Muscle layer of colon (tissue), 2 donors: Measurements from ENCODE around the gene TCP11L2.

Source experiments
- H3K27ac ChIP-seq: one replicate; pipeline ENCODE4 v1.7.0; 2013; ENCODE audit warnings: low read depth, mild to moderate bottlenecking, low read length, moderate library complexity
- H3K27me3 ChIP-seq, 2 donors: one replicate each; pipeline ENCODE4 v1.7.0; 2013; ENCODE audit warnings: low read length in 2 of 2, mild to moderate bottlenecking in 2 of 2; ENCODE audit not compliant: insufficient read depth in 2 of 2, control insufficient read depth in 1 of 2
- H3K36me3 ChIP-seq: one replicate; pipeline ENCODE4 v1.7.0; 2013; ENCODE audit warnings: mild to moderate bottlenecking, low read length; ENCODE audit not compliant: insufficient read depth
- H3K4me1 ChIP-seq: one replicate; pipeline ENCODE4 v1.7.0; 2013; ENCODE audit warnings: mild to moderate bottlenecking, low read length; ENCODE audit not compliant: insufficient read depth
- H3K4me3 ChIP-seq, 2 donors: one replicate each; pipeline ENCODE4 v1.7.0; 2013; ENCODE audit warnings: low read length in 2 of 2, low read depth in 1 of 2, mild to moderate bottlenecking in 1 of 2, moderate library complexity in 1 of 2
- H3K9ac ChIP-seq: one replicate; pipeline ENCODE4 v1.7.0; 2013; ENCODE audit warnings: low read length
- H3K9me3 ChIP-seq: one replicate; pipeline ENCODE4 v1.7.0; 2013; ENCODE audit warnings: mild to moderate bottlenecking, low read length
- donor health status: abdominal sarcoma.
- donor health status: Adenocarcinoma of cecum.

The TCP11L2 gene

DNA sequence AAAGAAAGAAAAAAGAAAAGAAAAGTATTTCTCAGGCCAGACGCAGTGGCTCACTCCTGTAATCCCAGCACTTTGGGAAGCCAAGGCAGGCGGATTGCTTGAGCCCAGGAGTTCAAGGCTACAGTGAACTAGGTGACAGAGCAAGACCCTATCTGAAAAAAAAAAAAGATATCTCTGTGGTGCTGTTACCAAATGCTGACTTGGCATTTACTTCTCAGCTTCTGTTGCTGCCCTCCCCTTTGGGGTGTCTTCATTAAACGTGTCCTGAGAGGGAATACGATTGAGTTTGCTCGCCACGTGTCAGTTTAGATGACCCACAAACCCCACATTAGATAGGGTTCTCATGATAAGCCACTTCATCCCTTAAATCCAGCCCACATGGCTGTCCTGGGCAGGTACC, 50.6 kb downstream of the TCP11L2 start:
- Histone ChIP-seq H3K4me3 (no peak overlapping the region), H3K27ac (no peak overlapping the region), H3K36me3 (no peaks in the 10 kb centered on the region), H3K9ac (no peak overlapping the region), H3K4me1 (no peaks in the 10 kb centered on the region), H3K9me3 (no peaks in the 10 kb centered on the region), H3K27me3 (no peaks in the 10 kb centered on the region)

DNA sequence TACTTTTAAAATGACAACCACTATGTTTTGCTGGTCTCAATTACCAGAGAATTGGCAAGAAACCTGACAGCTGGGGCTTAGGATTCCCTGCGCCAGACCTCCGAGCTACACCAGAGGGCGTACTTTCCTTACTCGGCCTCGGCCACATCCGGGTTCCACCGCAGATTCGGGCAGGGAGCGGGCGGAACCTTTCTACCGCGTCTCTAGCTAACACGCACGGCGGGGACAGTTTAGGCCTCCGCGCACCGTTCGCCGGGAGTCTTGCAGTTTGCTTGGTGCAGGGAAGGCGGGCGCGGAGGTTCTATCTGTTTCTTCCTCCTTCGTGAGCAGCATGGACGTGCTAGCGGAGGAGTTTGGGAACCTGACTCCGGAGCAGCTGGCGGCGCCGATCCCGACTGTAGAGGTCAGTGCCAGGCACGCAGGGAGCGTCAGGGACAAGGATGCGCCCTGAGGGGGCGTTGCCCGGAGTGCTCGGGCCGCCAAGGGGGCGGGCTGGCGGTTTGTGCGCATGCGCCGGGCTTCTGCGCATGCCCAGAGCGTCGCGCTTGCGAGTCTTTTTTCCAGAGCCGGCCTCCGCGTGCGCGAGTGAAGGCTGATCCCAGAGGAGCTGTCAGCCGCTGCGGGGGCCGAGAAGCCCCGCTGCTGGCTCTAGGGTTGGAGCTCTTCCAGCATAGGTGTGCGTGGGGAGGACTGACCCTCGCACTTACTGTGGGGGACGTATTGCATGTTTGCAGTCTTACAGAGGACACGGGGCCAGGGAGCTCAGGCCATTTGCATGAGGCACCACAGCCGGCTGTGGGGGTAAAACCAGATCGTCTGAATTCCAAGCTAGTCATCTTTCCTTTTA, 55.2 kb downstream of the TCP11L2 start, which contains the start of gene POLR3B:
Gene POLR3B, plus strand, starts transcription at position 200 of the 847 bp plus-strand sequence. Its CDS starts 132 bp downstream, at position 332.
- Histone ChIP-seq H3K9me3 (no peaks in the 10 kb centered on the region), H3K4me3 (peak within 1 kb of the TSS; percentile 83 to 84), H3K4me1 (peaks cover 8% of the 10 kb centered on the region), H3K36me3 (no peaks in the 10 kb centered on the region), H3K27ac (peak within 1 kb of the TSS; percentile 94), H3K27me3 (no peaks in the 10 kb centered on the region), H3K9ac (peak within 1 kb of the TSS; percentile 80)

DNA sequence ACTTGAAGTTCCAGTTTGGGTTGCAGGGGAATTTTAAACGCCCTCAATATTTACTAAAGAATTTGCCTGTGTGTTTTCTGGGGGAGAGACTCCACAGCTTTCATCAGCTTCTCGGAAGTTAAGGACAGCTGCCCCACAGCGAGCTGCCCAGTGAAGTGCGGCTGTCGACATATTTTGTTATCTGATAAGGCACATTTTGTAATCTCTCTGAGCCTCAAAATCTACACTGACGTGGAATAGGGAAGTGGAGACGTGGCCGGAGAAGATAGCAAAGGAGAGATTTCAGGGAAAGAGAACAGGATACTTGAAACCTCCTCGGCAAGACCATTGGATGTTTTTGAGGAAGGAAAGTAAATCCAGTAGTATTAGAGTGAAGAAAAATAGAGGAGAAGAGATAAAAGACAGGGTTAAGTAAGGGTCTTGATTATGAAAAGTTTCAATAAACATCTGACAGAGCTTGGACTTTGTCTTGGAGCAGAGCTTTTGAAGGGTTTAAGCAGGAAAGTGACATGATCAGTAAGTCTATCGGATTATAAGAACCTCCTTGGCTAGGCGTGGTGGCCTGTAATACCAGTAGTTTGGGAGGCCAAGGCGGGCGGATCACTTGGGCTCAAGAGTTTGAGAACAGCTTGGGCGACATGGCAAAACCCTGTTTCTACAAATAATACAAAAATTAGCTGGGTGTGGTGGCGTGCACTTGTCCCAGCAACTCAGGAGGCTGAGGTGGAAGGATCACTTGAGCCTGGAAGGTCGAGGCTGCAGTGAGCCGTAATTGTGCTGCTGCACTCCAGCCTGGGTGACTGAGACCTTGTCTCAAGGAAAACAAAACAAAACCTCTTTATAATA, 56.1 kb downstream of the TCP11L2 start:
- Histone ChIP-seq H3K9ac (peak overlapping the region; percentile 80), H3K4me1 (peaks cover 8% of the 10 kb centered on the region), H3K27me3 (no peaks in the 10 kb centered on the region), H3K36me3 (no peaks in the 10 kb centered on the region), H3K27ac (peak overlapping the region; percentile 94), H3K9me3 (no peaks in the 10 kb centered on the region), H3K4me3 (peak overlapping the region; percentile 83 to 84)

DNA sequence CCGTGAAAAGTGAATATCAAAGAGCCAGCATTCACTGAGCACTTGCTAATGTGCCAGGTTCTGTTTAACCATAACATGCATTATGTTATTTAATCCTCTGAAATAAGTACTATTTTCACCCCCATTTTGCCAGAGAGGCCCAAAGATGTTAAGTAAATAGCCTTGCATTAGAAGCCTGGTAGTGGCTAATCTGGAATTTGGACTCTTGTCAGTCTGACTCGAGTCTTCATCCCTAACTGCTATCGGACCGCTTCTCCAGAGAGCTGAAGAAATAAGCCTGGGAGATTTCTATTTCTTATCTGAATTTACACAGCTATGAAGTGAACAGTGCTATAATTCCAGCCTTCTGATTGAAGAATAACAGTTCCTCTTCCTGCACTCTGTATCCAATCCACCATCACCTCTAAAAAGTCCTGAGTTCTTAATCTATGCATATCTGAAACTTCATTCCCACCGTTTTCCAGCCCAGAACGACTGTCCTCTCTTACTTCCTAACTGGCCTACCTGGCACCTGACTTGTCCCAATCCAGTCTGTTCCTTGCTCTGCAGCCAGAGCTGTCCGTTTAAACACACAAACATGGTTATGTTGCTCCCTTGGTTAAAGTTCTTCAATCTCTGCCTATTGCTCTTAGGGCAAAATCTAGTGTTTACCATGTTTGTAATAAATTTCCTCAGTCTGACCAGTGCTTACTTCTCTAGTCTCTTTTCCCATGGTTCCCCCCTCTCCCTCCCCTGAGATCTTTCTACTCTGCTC, 57.3 kb downstream of the TCP11L2 start:
- no peak overlapping the region for H3K27ac ChIP-seq
- no peaks in the 10 kb centered on the region for H3K27me3 ChIP-seq

DNA sequence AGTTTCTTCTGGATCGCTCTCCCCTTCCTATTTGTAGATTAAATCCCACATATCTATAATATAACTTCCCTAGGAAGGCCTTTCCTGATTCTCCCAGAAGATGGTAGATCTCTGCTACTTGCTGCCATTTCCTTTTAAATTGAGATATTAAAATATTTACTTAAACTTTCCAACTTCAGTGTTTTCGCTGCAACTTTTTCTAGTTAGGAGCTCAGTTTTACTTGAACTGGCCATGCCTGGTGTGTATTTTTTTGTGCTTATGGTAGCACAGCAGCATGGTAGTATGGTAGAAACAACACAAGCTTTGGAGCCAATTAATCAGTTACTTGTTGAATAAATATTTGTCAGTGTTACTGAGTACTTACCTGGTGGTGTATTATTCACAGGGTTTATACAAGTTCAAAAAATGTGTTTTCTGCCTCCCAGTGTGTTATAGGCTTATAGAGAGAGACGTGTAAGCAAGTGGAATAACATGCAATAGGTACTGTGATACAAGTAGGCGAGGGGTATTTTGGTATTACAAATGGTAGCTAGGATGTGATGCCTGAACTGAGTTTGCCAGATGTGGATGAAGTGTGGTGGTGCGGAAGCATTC, 58.0 kb downstream of the TCP11L2 start:
- Histone ChIP-seq H3K4me1 (peaks cover 8% of the 10 kb centered on the region), H3K9me3 (no peaks in the 10 kb centered on the region), H3K36me3 (no peaks in the 10 kb centered on the region), H3K4me3 (no peak overlapping the region), H3K27me3 (no peaks in the 10 kb centered on the region), H3K27ac (no peak overlapping the region), H3K9ac (no peak overlapping the region)

More for the DNA sequence above, 57.3 kb downstream of the TCP11L2 start:
- Histone ChIP-seq H3K9ac (no peak overlapping the region), H3K36me3 (no peaks in the 10 kb centered on the region), H3K4me1 (peaks cover 8% of the 10 kb centered on the region), H3K9me3 (no peaks in the 10 kb centered on the region), H3K4me3 (no peak overlapping the region)

DNA sequence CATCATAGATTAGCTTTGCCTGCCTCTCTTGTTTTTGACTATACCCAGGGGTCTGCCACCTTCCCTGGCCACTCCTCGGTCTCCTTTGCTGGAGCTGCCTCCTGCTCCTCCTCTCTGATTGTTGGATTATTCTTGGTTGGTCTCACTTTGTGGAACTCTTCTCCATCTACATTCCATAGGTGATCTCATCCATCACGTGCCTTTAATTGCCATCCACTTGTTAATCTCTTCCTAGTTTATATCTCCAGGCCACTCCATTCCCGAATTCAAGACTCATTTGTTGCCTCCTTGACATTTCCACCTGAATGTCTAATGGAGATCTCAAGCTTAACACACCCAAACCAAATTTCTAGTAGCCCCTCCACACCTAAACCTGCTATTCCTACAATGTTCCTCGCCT, 60.4 kb downstream of the TCP11L2 start:
- Histone ChIP-seq H3K27me3 (no peaks in the 10 kb centered on the region), H3K36me3 (no peaks in the 10 kb centered on the region), H3K9me3 (no peaks in the 10 kb centered on the region), H3K27ac (no peak overlapping the region), H3K4me1 (peaks cover 8% of the 10 kb centered on the region), H3K9ac (no peak overlapping the region), H3K4me3 (no peak overlapping the region)

DNA sequence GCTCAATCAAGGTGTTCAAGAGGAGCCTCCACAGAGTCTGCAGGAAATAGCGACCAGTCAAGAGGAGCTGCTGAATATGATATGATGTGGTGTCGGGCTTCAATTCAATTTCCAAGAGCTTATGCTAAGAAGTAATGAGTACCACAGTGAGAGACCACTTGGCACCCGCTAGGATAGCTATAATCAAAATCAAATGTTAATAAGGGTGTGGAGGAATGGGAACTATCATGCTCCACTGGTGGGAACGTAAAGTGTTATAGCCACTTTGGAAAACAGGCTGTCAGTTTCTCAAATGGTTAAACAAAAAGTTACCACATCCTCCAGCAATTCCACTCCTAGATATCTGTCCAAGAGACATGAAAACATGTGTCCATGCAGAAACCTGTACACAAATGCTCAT, 61.7 kb downstream of the TCP11L2 start:
- H3K27me3 ChIP-seq: no peaks in the 10 kb centered on the region
- H3K4me3 ChIP-seq: no peak overlapping the region
- H3K9me3 ChIP-seq: no peaks in the 10 kb centered on the region
- no peak overlapping the region for H3K27ac ChIP-seq
- no peaks in the 10 kb centered on the region for H3K36me3 ChIP-seq
- H3K9ac ChIP-seq: no peak overlapping the region
- H3K4me1 ChIP-seq: no peaks in the 10 kb centered on the region

DNA sequence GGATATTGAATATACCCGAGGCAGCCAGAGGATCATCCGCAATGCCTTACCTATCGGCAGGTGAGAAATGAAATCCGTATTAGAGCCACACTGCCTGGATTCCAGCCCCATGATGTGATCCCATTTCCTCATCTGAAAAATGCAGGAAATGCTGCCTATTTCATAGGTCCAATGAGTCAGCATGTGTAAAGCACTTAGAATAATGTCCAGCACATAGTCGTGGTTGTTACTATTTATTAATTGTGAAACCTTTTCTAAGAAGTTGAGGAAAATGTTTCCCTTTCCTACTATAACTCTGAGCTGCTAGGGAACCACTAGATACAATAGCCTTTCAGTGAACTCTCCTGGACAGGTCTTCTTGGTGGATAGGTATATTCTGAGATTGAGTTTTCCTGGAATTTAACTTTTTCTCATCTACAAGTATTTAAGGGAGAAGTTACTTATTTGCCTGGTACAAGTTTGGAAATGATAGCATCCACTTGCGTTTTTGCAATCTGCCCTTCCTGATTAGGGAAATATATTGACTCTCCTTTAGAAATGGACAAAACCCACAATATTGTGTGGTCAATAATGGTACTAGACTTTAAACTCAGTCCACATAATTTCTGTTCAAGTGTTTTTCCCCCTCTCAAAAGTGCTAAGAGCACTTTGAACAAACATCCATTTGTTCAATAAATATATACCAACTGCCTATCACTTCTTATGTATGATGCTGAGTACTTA, 67.3 kb downstream of the TCP11L2 start:
- Histone ChIP-seq H3K9ac (no peak overlapping the region), H3K4me1 (no peaks in the 10 kb centered on the region), H3K27ac (no peak overlapping the region), H3K36me3 (no peaks in the 10 kb centered on the region), H3K27me3 (no peaks in the 10 kb centered on the region), H3K4me3 (no peak overlapping the region), H3K9me3 (no peaks in the 10 kb centered on the region)

DNA sequence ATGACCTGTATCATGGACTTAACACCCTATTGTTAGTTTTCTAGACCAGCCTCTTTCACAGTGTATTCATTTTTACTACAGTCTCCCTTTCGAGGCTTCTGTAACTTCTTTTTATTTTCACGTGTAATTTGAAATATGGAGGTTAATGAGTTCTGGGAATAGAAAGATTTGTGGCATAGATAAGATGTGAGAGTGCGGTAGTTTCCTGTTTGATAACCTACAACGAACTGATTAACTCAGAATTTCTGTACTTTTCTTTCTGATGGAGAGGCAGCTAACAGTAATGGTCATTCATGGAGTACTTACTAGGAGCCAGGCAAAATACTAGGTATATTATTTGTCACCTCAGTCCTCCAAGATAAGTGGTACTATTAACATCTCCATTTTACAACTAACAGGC, 76.3 kb downstream of the TCP11L2 start:
- no peaks in the 10 kb centered on the region for H3K9me3 ChIP-seq
- H3K4me1 ChIP-seq: no peaks in the 10 kb centered on the region
- no peak overlapping the region for H3K27ac ChIP-seq
- H3K36me3 ChIP-seq: peaks cover 5% of the 10 kb centered on the region
- H3K4me3 ChIP-seq: no peak overlapping the region
- H3K27me3 ChIP-seq: no peaks in the 10 kb centered on the region
- no peak overlapping the region for H3K9ac ChIP-seq

DNA sequence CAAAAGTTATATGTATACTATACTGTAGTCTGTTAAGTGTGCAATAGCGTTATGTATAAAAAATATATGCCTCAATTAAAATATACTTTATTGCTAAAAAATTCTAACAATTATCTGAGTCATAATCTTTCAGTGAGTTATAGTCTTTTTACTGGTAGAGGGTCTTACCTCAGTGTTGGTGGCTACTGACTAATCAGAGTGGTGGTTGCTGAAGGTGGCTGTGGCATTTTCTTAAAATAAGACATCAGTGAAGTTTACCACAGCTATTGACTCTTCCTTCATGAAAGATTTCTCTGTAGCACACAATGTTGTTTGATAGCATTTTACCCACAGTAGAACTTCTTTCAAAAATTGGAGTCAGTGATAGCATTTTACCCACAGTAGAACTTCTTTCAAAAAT, 78.4 kb downstream of the TCP11L2 start:
- H3K36me3 ChIP-seq: peaks cover 5% of the 10 kb centered on the region
- no peaks in the 10 kb centered on the region for H3K27me3 ChIP-seq

More for the DNA sequence above, 78.4 kb downstream of the TCP11L2 start:
- H3K27ac ChIP-seq: no peak overlapping the region
- no peak overlapping the region for H3K9ac ChIP-seq
- no peak overlapping the region for H3K4me3 ChIP-seq
- no peaks in the 10 kb centered on the region for H3K4me1 ChIP-seq
- H3K9me3 ChIP-seq: no peaks in the 10 kb centered on the region
